ENCODE results near the gene ITPRID1. TPM values are rescaled to one million over a fixed set of nuclear protein-coding genes. Genes with fewer than 3 reads are reported as not detected.
A peak's percentile ranks its signal among the peaks of the same experiment; 100 is the strongest.

Gene ITPRID1
- total and polyA plus RNA-seq, 12 donors = not detected

DNA sequence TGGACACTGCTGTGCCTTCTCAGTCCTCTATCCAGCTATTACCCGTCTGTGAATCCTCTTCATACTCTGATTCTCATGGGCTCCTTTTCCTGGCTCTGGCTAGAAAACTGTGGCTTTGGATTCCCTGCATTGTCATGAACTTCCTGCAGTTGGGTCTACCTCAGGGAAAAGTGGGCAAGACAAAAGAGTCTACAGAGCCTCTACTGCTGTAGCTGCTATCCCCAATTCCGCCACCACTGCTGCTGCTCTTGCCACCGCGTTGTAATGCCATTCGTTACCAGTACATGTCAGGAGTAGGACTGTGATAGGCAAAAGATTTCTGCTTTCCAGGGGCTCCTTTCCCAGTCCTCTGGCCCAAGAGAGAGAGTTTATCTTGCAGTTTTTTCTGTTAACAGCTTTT is 149.2 kb downstream of the ITPRID1 start:
- intact Hi-C loops (cut with DNase I) = loop anchor here in 1 of 10 donors (10.0 kb wide), 1 partner anchor 58 kb away; no protein-coding TSS in a partner anchor

DNA sequence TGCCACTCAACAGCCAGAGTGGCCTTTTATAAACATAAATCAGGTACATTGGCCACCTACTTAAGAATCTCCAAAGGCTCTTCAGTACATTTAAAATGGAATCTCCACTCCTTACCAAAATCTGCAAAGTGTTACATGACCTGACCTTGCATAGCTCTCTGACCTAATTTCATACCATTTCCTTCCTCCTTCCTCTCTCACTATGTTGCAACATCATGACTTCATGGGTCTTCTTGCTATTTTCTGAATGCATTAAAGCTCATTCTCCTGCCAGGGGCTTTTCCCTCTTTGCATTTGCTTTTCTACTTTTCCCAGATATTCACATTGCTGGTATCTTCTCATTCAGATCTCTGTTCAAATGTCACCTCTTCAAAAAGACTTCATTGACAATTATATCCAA is 151.0 kb downstream of the ITPRID1 start:
- Histone ChIP-seq H3K4me3 (no peak overlapping the region), H3K36me3 (no peaks in the 10 kb centered on the region), H3K4me1 (peaks cover 0 to 18% (median 0%) of the 10 kb centered on the region in 9 donors), H3K27ac (no peak overlapping the region), H3K9me3 (no peaks in the 10 kb centered on the region), H3K27me3 (no peaks in the 10 kb centered on the region)
- intact Hi-C loops (cut with DNase I) = loop anchor here in 1 of 10 donors (10.0 kb wide), 1 partner anchor 60 kb away; no protein-coding TSS in a partner anchor
- TF ChIP-seq, protein P1, sequence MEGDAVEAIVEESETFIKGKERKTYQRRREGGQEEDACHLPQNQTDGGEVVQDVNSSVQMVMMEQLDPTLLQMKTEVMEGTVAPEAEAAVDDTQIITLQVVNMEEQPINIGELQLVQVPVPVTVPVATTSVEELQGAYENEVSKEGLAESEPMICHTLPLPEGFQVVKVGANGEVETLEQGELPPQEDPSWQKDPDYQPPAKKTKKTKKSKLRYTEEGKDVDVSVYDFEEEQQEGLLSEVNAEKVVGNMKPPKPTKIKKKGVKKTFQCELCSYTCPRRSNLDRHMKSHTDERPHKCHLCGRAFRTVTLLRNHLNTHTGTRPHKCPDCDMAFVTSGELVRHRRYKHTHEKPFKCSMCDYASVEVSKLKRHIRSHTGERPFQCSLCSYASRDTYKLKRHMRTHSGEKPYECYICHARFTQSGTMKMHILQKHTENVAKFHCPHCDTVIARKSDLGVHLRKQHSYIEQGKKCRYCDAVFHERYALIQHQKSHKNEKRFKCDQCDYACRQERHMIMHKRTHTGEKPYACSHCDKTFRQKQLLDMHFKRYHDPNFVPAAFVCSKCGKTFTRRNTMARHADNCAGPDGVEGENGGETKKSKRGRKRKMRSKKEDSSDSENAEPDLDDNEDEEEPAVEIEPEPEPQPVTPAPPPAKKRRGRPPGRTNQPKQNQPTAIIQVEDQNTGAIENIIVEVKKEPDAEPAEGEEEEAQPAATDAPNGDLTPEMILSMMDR (IDR thresholded peaks at IDR 0.05) = no peak
- peak in 1 of 8 donors; percentile 16 for ATAC-seq
- no peak for DNase-seq

More for the DNA sequence above, 149.2 kb downstream of the ITPRID1 start:
- H3K27me3 ChIP-seq = no peaks in the 10 kb centered on the region
- ATAC-seq = no peak
- H3K36me3 ChIP-seq = no peaks in the 10 kb centered on the region
- H3K4me3 ChIP-seq = no peak overlapping the region
- no peak overlapping the region for H3K27ac ChIP-seq
- H3K4me1 ChIP-seq = peaks cover 0 to 7% (median 0%) of the 10 kb centered on the region in 9 donors
- WGBS, 2 donors = 64 to 73% methylated on average over 5 of the region's 5 CpGs
- DNase-seq = no peak
- H3K9me3 ChIP-seq = no peaks in the 10 kb centered on the region
- TF ChIP-seq, protein P1 (IDR thresholded peaks at IDR 0.05) = no peak

DNA sequence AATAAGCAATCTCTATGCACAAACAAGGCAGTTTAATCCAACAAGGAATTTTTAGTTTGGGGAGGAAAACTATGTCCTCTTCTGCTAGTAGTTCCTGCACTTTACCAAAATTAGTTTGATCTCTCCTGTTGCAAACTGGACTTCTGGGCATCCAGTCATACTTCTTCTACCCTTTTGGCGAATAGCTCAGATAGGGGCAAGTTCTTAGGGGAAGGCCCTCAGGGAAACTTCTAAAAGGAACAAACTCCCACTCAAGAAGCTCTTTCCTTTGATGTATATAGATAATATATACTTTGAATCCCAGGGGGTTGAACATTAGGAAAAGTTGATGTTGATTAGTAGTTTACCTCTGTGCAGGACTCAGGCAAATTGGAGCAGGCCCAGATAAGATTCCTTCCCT is 151.7 kb downstream of the ITPRID1 start:
- no peak for DNase-seq
- no peak for ATAC-seq
- Histone ChIP-seq H3K9me3 (peaks cover 0 to 2% (median 0%) of the 10 kb centered on the region in 11 donors), H3K27ac (no peak overlapping the region), H3K4me1 (peaks cover 0 to 18% (median 0%) of the 10 kb centered on the region in 9 donors), H3K27me3 (peaks cover 0 to 1% (median 0%) of the 10 kb centered on the region in 7 donors), H3K36me3 (no peaks in the 10 kb centered on the region), H3K4me3 (no peak overlapping the region)
- intact Hi-C loops (cut with DNase I) = loop anchor here in 1 of 10 donors (10.0 kb wide), 1 partner anchor 61 kb away; no protein-coding TSS in a partner anchor
- TF ChIP-seq, protein P1 (IDR thresholded peaks at IDR 0.05) = no peak
- WGBS, 2 donors = 67 to 92% methylated on average over 1 of the region's 1 CpG

DNA sequence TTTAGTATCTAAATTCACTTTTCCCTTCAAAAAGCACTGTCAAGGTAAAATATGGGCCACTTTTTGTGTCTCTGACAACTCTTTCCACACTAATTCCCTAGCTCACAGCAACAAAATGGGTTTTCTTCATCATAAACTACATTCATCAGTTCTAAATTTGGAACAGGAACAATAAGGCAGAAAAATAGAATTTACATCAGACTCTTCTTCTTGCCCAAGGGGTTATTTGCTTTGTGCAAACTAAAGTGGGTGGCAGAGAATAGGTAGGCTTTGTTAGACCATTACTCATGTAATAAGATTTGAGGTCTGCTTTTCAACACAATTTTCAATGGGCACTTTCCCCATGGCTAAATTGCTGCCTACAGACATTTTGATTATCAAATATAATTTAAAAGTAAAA is 155.6 kb downstream of the ITPRID1 start:
- H3K27me3 ChIP-seq = peaks cover 0 to 3% (median 0%) of the 10 kb centered on the region in 7 donors
- no peak for DNase-seq
- no peak overlapping the region for H3K27ac ChIP-seq
- TF ChIP-seq, protein P1 (IDR thresholded peaks at IDR 0.05) = no peak
- intact Hi-C loops (cut with DNase I) = loop anchor here in 1 of 10 donors (10.0 kb wide), 1 partner anchor 65 kb away; no protein-coding TSS in a partner anchor
- peaks cover 0 to 10% (median 0%) of the 10 kb centered on the region in 11 donors for H3K9me3 ChIP-seq
- no peaks in the 10 kb centered on the region for H3K36me3 ChIP-seq
- no peak for ATAC-seq
- H3K4me3 ChIP-seq = no peak overlapping the region
- H3K4me1 ChIP-seq = peaks cover 0 to 18% (median 0%) of the 10 kb centered on the region in 9 donors

All from heart right ventricle (tissue), 16 donors.